ENCODE data around the gene POU6F2. TPM values are rescaled to one million over a fixed set of nuclear protein-coding genes. Genes with fewer than 3 reads are reported as not detected.

POU6F2 gene
- total RNA-seq, 3 donors from 2014 or later, result under 0.01 TPM; not detected in 2

DNA sequence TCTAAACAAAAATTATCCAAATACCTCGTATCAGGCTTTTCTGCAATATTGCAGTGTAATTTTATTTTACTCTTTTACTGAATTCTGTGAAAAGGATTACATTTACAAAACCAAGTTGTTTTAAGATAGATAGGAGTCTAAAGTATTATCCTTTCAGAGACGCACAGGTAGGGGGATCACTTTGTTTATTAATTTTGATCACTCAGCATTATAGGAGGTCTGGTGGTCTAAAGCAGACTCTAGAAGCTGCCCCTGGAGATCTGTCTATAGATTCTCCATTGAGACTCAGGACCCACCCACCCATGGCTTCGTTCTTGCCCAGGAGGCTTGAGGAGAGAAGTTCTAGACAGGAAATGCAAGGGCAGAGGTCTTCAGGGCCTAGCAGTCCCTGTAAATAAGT lies 365.1 kb downstream of the POU6F2 start:
- Histone ChIP-seq H3K36me3 (no peaks in the 10 kb centered on the region), H3K27ac (no peak overlapping the region), H3K4me1 (no peaks in the 10 kb centered on the region), H3K27me3 (no peaks in the 10 kb centered on the region), H3K9me3 (no peaks in the 10 kb centered on the region), H3K4me3 (no peak overlapping the region)
- intact Hi-C loops (cut with DNase I; ENCODE audit: low total_unique reads), result no loop called here
- TF ChIP-seq POLR2AphosphoS5 (IDR thresholded peaks at IDR 0.05), result no peak
- TF ChIP-seq POLR2A (IDR thresholded peaks at IDR 0.05), result no peak
- TF ChIP-seq, protein P1, sequence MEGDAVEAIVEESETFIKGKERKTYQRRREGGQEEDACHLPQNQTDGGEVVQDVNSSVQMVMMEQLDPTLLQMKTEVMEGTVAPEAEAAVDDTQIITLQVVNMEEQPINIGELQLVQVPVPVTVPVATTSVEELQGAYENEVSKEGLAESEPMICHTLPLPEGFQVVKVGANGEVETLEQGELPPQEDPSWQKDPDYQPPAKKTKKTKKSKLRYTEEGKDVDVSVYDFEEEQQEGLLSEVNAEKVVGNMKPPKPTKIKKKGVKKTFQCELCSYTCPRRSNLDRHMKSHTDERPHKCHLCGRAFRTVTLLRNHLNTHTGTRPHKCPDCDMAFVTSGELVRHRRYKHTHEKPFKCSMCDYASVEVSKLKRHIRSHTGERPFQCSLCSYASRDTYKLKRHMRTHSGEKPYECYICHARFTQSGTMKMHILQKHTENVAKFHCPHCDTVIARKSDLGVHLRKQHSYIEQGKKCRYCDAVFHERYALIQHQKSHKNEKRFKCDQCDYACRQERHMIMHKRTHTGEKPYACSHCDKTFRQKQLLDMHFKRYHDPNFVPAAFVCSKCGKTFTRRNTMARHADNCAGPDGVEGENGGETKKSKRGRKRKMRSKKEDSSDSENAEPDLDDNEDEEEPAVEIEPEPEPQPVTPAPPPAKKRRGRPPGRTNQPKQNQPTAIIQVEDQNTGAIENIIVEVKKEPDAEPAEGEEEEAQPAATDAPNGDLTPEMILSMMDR (IDR thresholded peaks at IDR 0.05), result no peak
- no peak for DNase-seq (ENCODE audit: low spot score in 2 of 2)

DNA sequence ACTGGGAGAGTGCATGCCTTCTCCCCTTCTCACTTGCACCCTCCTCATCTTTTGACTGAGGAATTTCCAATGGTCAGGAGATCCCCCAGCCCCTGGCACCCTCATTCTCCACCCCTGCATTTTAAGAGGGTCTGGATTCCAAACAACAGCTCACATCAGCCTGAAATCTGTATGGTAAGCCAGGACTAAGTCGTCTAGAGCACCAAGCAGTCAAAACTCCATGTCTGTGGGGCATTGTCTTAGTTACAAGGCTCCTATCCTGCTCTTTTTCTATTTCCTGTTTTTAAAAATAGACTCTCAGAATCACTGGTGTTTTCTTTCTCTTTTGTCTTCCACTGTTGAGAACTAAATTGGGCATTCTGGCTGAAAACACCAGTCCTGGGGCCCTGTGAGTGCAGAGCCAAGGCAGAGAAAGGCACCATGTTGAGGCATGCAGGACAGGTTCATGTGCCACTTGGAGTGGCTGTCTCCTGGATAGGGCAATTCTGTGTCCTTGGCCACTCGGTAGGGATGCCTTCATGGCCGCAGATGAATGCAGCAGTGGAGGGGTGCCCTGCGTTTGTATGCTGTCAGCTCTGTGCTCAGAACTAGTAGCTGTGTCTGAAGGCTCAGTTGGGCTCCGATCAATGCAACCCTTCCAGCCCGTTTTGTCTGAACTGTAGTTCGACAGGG lies 371.9 kb downstream of the POU6F2 start:
- H3K4me1 ChIP-seq, result no peaks in the 10 kb centered on the region
- intact Hi-C loops (cut with DNase I; ENCODE audit: low total_unique reads), result no loop called here
- TF ChIP-seq, protein P1 (IDR thresholded peaks at IDR 0.05), result no peak
- no peak for TF ChIP-seq POLR2AphosphoS5 (IDR thresholded peaks at IDR 0.05)
- H3K36me3 ChIP-seq, result no peaks in the 10 kb centered on the region
- no peak overlapping the region for H3K4me3 ChIP-seq
- H3K27ac ChIP-seq, result no peak overlapping the region
- no peaks in the 10 kb centered on the region for H3K9me3 ChIP-seq
- no peak for DNase-seq (ENCODE audit: low spot score in 2 of 2)
- H3K27me3 ChIP-seq, result no peaks in the 10 kb centered on the region

DNA sequence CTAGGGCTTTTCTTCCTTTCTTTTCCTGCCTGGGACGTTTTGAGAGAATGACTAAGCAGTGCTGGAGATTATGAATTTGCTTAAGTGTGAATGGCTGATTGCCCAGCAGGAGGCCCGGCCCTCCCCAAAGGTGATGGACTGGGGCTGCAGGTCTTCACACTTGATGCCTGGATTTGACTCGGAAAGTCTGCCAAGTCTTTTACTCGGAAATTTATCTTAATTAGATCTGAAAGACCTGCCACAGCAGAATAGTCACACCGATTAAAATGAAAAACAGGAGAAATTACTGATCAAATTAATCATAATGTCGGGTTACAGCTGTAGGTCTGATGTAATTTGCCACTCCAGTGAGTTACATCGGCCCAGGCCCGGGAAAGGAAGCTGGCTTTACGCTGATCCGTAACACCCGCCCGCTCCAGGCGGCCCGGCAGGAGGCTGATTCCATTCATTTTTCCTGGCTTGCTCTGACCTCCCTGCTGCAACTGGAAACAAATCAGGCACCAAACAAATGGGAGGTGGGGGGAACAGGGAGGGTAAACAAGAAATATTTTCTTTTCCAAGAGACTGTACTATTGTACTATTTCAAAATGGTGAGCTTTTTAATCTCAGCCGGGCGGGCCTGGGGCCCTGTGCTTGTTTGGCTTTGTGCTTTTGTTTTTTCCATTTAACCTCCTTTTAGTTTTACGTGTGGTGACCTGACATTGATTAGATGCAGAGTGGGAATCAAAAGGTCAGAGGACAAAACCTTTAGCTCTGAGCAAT lies 376.1 kb downstream of the POU6F2 start:
- intact Hi-C loops (cut with DNase I; ENCODE audit: low total_unique reads), result no loop called here
- TF ChIP-seq POLR2A (IDR thresholded peaks at IDR 0.05), result no peak
- TF ChIP-seq, protein P1 (IDR thresholded peaks at IDR 0.05), result no peak
- no peak for TF ChIP-seq POLR2AphosphoS5 (IDR thresholded peaks at IDR 0.05)
- H3K27ac ChIP-seq, result no peak overlapping the region
- H3K27me3 ChIP-seq, result no peaks in the 10 kb centered on the region
- no peaks in the 10 kb centered on the region for H3K36me3 ChIP-seq
- no peaks in the 10 kb centered on the region for H3K4me1 ChIP-seq
- no peak for DNase-seq (ENCODE audit: low spot score in 2 of 2)
- no peak overlapping the region for H3K4me3 ChIP-seq
- H3K9me3 ChIP-seq, result no peaks in the 10 kb centered on the region

DNA sequence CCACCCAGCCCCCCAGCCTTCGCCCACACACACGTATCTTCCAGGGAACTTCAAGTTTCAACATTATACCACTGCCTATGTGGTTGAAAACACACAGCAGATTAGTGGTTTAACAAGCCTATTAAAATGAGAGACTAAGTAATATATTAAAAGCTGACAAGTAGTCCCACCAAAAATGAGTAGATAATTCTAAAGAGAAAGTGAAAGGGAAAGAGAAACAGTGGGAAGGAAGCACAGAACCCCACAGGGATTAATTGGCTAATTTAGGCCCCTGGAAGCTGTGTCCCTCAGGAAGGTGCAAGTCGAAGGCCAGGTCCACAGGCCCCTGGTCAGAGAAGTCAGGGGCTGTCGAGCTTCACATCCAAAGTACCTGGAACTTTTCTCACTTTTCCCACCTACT lies 378.0 kb downstream of the POU6F2 start:
- no peak overlapping the region for H3K4me3 ChIP-seq
- H3K27me3 ChIP-seq, result no peaks in the 10 kb centered on the region
- no peak overlapping the region for H3K27ac ChIP-seq
- intact Hi-C loops (cut with DNase I; ENCODE audit: low total_unique reads), result no loop called here
- no peaks in the 10 kb centered on the region for H3K4me1 ChIP-seq
- H3K36me3 ChIP-seq, result no peaks in the 10 kb centered on the region
- DNase-seq (ENCODE audit: low spot score in 2 of 2), result no peak
- TF ChIP-seq, protein P1 (IDR thresholded peaks at IDR 0.05), result no peak
- no peak for TF ChIP-seq POLR2AphosphoS5 (IDR thresholded peaks at IDR 0.05)
- no peak for TF ChIP-seq POLR2A (IDR thresholded peaks at IDR 0.05)
- no peaks in the 10 kb centered on the region for H3K9me3 ChIP-seq

DNA sequence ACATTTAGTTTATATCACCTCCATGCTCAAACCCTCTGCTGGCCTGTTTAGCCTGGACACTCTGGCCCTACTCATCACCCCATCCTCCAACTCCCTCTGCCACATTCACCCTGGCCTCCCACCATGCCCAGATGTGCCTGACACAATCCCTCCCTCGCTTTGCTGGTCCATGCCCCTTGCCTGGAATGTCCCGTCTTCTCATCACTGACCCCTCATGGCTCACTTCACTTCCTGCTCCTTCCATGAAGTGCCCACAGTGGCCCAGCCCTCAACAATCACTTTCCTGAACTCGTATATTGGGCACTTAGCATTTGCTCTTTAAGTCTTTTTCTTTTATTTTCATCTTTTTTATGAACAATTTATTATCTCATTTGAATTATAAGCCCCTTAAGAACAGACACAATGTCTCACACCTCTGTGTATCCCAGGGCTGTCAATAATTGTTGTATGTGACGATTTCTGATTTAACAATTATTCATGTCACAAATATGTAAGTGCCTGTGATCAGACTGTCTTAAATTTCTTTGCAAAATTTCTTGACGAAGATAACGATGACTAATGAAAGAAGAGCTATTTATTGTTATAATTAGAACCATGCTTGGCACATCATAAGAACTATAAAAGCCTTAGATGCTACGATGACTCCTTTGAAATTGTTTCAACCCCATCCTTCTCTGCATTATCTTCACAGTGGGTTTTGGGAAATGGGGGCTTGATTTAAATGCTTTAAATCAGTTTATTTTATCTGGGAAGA lies 378.6 kb downstream of the POU6F2 start:
- Histone ChIP-seq H3K27me3 (no peaks in the 10 kb centered on the region), H3K4me1 (no peaks in the 10 kb centered on the region), H3K4me3 (no peak overlapping the region), H3K27ac (no peak overlapping the region), H3K9me3 (no peaks in the 10 kb centered on the region), H3K36me3 (no peaks in the 10 kb centered on the region)
- no peak for DNase-seq (ENCODE audit: low spot score in 2 of 2)
- TF ChIP-seq, protein P1 (IDR thresholded peaks at IDR 0.05), result no peak
- TF ChIP-seq POLR2A (IDR thresholded peaks at IDR 0.05), result no peak
- no peak for TF ChIP-seq POLR2AphosphoS5 (IDR thresholded peaks at IDR 0.05)
- intact Hi-C loops (cut with DNase I; ENCODE audit: low total_unique reads), result no loop called here

All from breast epithelium (tissue), 4 donors.